ENCODE measurements around the gene PDZD7. TPM values are rescaled to one million over a fixed set of nuclear protein-coding genes. Genes with fewer than 3 reads are reported as not detected.

PDZD7 gene
- polyA plus RNA-seq, 1 of the 3 experiments (the other 2 are of a cell fraction): 1.9 TPM

DNA sequence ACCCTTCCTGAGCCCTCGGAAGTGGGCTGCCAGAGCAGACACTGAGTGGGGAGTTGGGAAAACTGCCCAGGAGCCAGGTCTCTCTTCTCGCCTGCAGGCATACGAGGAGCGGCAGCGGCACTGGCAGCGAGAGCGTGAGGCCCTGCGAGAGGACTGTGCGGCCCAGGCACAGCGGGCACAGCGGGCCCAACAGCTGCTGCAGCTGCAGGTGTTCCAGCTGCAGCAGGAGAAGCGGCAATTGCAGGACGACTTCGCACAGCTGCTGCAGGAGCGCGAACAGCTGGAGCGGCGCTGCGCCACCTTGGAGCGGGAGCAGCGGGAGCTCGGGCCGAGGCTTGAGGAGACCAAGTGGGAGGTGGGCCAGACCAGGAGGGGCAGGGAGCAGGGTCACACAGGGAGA, 25.6 kb downstream of the PDZD7 start:
- H3F3A ChIP-seq (replicated peaks; ENCODE audit: insufficient read depth): peaks cover 18% of the 10 kb centered on the region
- WGBS (ENCODE audit: low lambda C conversion rate): 98% methylated on average over 22 of the region's 23 CpGs
- ChIA-PET POLR2A (no interaction called here), CTCF (interaction anchor here (3.1 to 24.5 kb wide), 2 partner anchors 11 kb away, joined by 15 to 443 read pairs; no protein-coding TSS in a partner anchor)
- no peaks in the 10 kb centered on the region for H3K27me3 ChIP-seq (ENCODE audit: insufficient read depth)
- H4K20me1 ChIP-seq (ENCODE audit: insufficient read depth): peaks cover 37% of the 10 kb centered on the region
- H3K9me2 ChIP-seq: no peaks in the 10 kb centered on the region
- no peak overlapping the region for H3K27ac ChIP-seq (ENCODE audit: low read depth in 2 of 2, low read length in 1 of 2)
- no peaks in the 10 kb centered on the region for H3K9me3 ChIP-seq
- no peak overlapping the region for H3K9ac ChIP-seq
- DNase-seq: no peak
- no peak overlapping the region for H3K4me3 ChIP-seq (ENCODE audit: low read depth in 2 of 2, low read length in 1 of 2)
- no peak overlapping the region for H3K4me2 ChIP-seq
- TF ChIP-seq FOSL2 (IDR thresholded peaks at IDR 0.05; ENCODE audit: borderline replicate concordance, low read depth) (no peak), RAD21 (IDR thresholded peaks at IDR 0.05; ENCODE audit: low read length) (no peak), MXI1 (IDR thresholded peaks at IDR 0.05; ENCODE audit: low read depth, low read length) (no peak), EP300 (IDR thresholded peaks at IDR 0.05; ENCODE audit: borderline replicate concordance in 1 of 2, low read depth in 1 of 2, low read length in 1 of 2) (no peak), RCOR1 (IDR thresholded peaks at IDR 0.05; ENCODE audit: low read length) (no peak), RXRA (IDR thresholded peaks at IDR 0.05; ENCODE audit: borderline replicate concordance, low read depth) (no peak), SMC3 (IDR thresholded peaks at IDR 0.05; ENCODE audit: low read depth, low read length) (no peak), GATA2 (CRISPR knock-in tag; IDR thresholded peaks at IDR 0.05) (no peak), NFIC (IDR thresholded peaks at IDR 0.05; ENCODE audit: borderline replicate concordance) (no peak), CHD2 (IDR thresholded peaks at IDR 0.05; ENCODE audit: low read length, partially characterized antibody) (no peak), NRF1 (IDR thresholded peaks at IDR 0.05; ENCODE audit: low read depth, low read length) (no peak), SIN3A (IDR thresholded peaks at IDR 0.05; ENCODE audit: borderline replicate concordance, low read depth, low read length) (no peak), GABPA (IDR thresholded peaks at IDR 0.05; ENCODE audit: low read depth) (no peak), ELF1 (IDR thresholded peaks at IDR 0.05) (no peak), TCF12 (IDR thresholded peaks at IDR 0.05) (no peak)
- TF ChIP-seq, protein P1, sequence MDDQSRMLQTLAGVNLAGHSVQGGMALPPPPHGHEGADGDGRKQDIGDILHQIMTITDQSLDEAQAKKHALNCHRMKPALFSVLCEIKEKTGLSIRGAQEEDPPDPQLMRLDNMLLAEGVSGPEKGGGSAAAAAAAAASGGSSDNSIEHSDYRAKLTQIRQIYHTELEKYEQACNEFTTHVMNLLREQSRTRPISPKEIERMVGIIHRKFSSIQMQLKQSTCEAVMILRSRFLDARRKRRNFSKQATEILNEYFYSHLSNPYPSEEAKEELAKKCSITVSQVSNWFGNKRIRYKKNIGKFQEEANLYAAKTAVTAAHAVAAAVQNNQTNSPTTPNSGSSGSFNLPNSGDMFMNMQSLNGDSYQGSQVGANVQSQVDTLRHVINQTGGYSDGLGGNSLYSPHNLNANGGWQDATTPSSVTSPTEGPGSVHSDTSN (IDR thresholded peaks at IDR 0.05): no peak
- TF ChIP-seq, protein P2, sequence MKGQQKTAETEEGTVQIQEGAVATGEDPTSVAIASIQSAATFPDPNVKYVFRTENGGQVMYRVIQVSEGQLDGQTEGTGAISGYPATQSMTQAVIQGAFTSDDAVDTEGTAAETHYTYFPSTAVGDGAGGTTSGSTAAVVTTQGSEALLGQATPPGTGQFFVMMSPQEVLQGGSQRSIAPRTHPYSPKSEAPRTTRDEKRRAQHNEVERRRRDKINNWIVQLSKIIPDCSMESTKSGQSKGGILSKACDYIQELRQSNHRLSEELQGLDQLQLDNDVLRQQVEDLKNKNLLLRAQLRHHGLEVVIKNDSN (IDR thresholded peaks at IDR 0.05; ENCODE audit: borderline replicate concordance, low read depth): no peak
- H3K79me2 ChIP-seq (ENCODE audit: insufficient read depth): peaks cover 43% of the 10 kb centered on the region
- H3K36me3 ChIP-seq (replicated peaks in 1 of 2; ENCODE audit: control insufficient read depth in 1 of 2, insufficient read depth in 2 of 2, low read length in 1 of 2): peaks cover 38 to 48% of the 10 kb centered on the region in 2 experiments
- no peak overlapping the region for H2AFZ ChIP-seq (ENCODE audit: low read depth)
- H3K4me1 ChIP-seq (ENCODE audit: control insufficient read depth in 1 of 2, insufficient read depth in 2 of 2, low read depth in 1 of 2, low read length in 1 of 2): peaks cover 16 to 39% of the 10 kb centered on the region in 2 experiments; a peak in 3 of 4 replicates

DNA sequence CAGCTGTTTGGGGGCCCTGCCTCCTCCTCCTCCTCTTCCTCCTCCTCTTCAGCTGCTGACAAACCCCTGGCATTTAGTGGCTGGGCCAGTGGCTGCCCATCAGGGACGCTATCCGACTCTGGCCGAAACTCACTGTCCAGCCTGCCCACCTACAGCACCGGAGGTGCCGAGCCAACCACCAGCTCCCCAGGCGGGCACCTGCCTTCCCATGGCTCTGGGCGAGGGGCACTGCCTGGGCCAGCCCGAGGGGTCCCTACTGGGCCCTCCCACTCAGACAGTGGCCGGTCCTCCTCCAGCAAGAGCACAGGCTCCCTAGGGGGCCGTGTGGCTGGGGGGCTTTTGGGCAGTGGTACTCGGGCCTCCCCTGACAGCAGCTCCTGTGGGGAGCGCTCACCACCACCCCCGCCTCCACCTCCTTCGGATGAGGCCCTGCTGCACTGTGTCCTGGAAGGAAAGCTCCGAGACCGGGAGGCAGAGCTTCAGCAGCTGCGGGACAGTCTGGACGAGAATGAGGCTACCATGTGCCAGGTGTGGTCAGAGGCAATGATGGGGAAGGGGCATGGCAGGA, 27.2 kb downstream of the PDZD7 start:
- H3K9me3 ChIP-seq: no peaks in the 10 kb centered on the region
- no peaks in the 10 kb centered on the region for H3K9me2 ChIP-seq
- H3F3A ChIP-seq (replicated peaks; ENCODE audit: insufficient read depth): peaks cover 21% of the 10 kb centered on the region
- no peak for DNase-seq
- no peak overlapping the region for H3K4me3 ChIP-seq (ENCODE audit: low read depth in 2 of 2, low read length in 1 of 2)
- POLR2A ChIA-PET: interaction anchor here (0.6 to 0.9 kb wide), 2 partner anchors 39 to 453 kb away, joined by 3 read pairs; no protein-coding TSS in a partner anchor
- peaks cover 55% of the 10 kb centered on the region for H3K79me2 ChIP-seq (ENCODE audit: insufficient read depth)
- H3K27ac ChIP-seq (ENCODE audit: low read depth in 2 of 2, low read length in 1 of 2): no peak overlapping the region
- peaks cover 16 to 38% of the 10 kb centered on the region in 2 experiments; a peak in 3 of 4 replicates for H3K4me1 ChIP-seq (ENCODE audit: control insufficient read depth in 1 of 2, insufficient read depth in 2 of 2, low read depth in 1 of 2, low read length in 1 of 2)
- H3K9ac ChIP-seq: no peak overlapping the region
- no peak for TF ChIP-seq TAF1 (IDR thresholded peaks at IDR 0.05; ENCODE audit: borderline replicate concordance, low read depth, low read length)
- no peak for TF ChIP-seq SMC3 (IDR thresholded peaks at IDR 0.05; ENCODE audit: low read depth, low read length)
- no peak for TF ChIP-seq EZH2phosphoT487 (IDR thresholded peaks at IDR 0.05; ENCODE audit: borderline replicate concordance, low read depth)
- no peak for TF ChIP-seq EP300 (IDR thresholded peaks at IDR 0.05; ENCODE audit: borderline replicate concordance in 1 of 2, low read depth in 1 of 2, low read length in 1 of 2)
- TF ChIP-seq, protein P3, sequence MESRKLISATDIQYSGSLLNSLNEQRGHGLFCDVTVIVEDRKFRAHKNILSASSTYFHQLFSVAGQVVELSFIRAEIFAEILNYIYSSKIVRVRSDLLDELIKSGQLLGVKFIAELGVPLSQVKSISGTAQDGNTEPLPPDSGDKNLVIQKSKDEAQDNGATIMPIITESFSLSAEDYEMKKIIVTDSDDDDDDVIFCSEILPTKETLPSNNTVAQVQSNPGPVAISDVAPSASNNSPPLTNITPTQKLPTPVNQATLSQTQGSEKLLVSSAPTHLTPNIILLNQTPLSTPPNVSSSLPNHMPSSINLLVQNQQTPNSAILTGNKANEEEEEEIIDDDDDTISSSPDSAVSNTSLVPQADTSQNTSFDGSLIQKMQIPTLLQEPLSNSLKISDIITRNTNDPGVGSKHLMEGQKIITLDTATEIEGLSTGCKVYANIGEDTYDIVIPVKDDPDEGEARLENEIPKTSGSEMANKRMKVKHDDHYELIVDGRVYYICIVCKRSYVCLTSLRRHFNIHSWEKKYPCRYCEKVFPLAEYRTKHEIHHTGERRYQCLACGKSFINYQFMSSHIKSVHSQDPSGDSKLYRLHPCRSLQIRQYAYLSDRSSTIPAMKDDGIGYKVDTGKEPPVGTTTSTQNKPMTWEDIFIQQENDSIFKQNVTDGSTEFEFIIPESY (IDR thresholded peaks at IDR 0.05; ENCODE audit: borderline replicate concordance, low read depth): no peak
- TF ChIP-seq FOXM1 (IDR thresholded peaks at IDR 0.05; ENCODE audit: low read depth): no peak
- no peak for TF ChIP-seq TEAD4 (IDR thresholded peaks at IDR 0.05; ENCODE audit: borderline replicate concordance, insufficient read depth)
- TF ChIP-seq JUND (IDR thresholded peaks at IDR 0.05): no peak
- TF ChIP-seq, protein P1 (IDR thresholded peaks at IDR 0.05): no peak
- TF ChIP-seq YY1 (IDR thresholded peaks at IDR 0.05; ENCODE audit: low read depth): no peak
- H3K27me3 ChIP-seq (ENCODE audit: insufficient read depth): no peaks in the 10 kb centered on the region
- CTCF ChIA-PET: interaction anchor here (0.9 to 24.5 kb wide), 6 partner anchors 6 to 35 kb away, joined by 3 to 443 read pairs (median 50); partner anchors contain the start of genes MRPL43, PDZD7, SFXN3 and TWNK
- no peak overlapping the region for H2AFZ ChIP-seq (ENCODE audit: low read depth)
- no peak overlapping the region for H3K4me2 ChIP-seq
- H4K20me1 ChIP-seq (ENCODE audit: insufficient read depth): peaks cover 37% of the 10 kb centered on the region
- H3K36me3 ChIP-seq (replicated peaks in 1 of 2; ENCODE audit: control insufficient read depth in 1 of 2, insufficient read depth in 2 of 2, low read length in 1 of 2): peaks cover 38 to 48% of the 10 kb centered on the region in 2 experiments
- WGBS (ENCODE audit: low lambda C conversion rate): 75% methylated on average over 2 of the region's 18 CpGs
